GM23338 (cell line): ENCODE results near the gene IL6R. TPM values are rescaled to one million over a fixed set of nuclear protein-coding genes. Genes with fewer than 3 reads are reported as not detected.

Source experiments
- ATAC-seq: fragments of 200-7000 bp; cut with Tn5 transposase; 3 replicates; pipeline ENCODE4 v1.9.1; 2020
- DNase-seq: peaks from one replicate; pipeline ENCODE4 v3.0.0-alpha.2; 2015; ENCODE audit warnings: low spot score
- H2AFZ ChIP-seq: fragments of 200-600 bp; sonication (generic); 2 replicates; pipeline ENCODE4 v1.8.0; 2016; ENCODE audit warnings: antibody characterized with exemption, mild to moderate bottlenecking, moderate library complexity
- H3F3A ChIP-seq: fragments of 200-600 bp; sonication (generic); replicated peaks from 2 replicates; pipeline ENCODE4 v1.8.0; 2017; ENCODE audit warnings: antibody characterized with exemption, mixed run types, low read depth
- H3K27ac ChIP-seq: fragments of 200-600 bp; sonication (generic); 2 replicates; pipeline ENCODE4 v1.6.1; 2016; ENCODE audit warnings: low read depth
- H3K27me3 ChIP-seq: fragments of 200-600 bp; sonication (generic); 2 replicates; pipeline ENCODE4 v1.8.0; 2016; ENCODE audit warnings: mild to moderate bottlenecking, mixed run types, moderate library complexity; ENCODE audit not compliant: insufficient read depth
- H3K36me3 ChIP-seq: fragments of 200-600 bp; sonication (generic); 2 replicates; pipeline ENCODE4 v1.8.0; 2016; ENCODE audit warnings: mild to moderate bottlenecking; ENCODE audit not compliant: insufficient read depth
- H3K4me1 ChIP-seq: fragments of 200-600 bp; sonication (generic); 2 replicates; pipeline ENCODE4 v1.8.0; 2016; ENCODE audit warnings: mild to moderate bottlenecking, moderate library complexity; ENCODE audit not compliant: insufficient read depth
- H3K4me2 ChIP-seq: fragments of 200-600 bp; sonication (generic); 2 replicates; pipeline ENCODE4 v1.7.1; 2017; ENCODE audit warnings: mixed run types
- H3K4me3 ChIP-seq: fragments of 200-600 bp; sonication (generic); 2 replicates; pipeline ENCODE4 v1.6.1; 2016; ENCODE audit warnings: mixed run types
- H3K79me2 ChIP-seq: fragments of 200-600 bp; sonication (generic); replicated peaks from 2 replicates; pipeline ENCODE4 v1.8.0; 2017; ENCODE audit warnings: mild to moderate bottlenecking; ENCODE audit not compliant: insufficient read depth
- H3K9me2 ChIP-seq: fragments of 200-600 bp; sonication (generic); 2 replicates; pipeline ENCODE4 v1.8.0; 2017; ENCODE audit not compliant: insufficient read depth
- H4K20me1 ChIP-seq: fragments of 200-600 bp; sonication (generic); replicated peaks from 2 replicates; pipeline ENCODE4 v1.8.0; 2017; ENCODE audit warnings: mild to moderate bottlenecking; ENCODE audit not compliant: insufficient read depth
- H3K27ac Mint-ChIP-seq: 2 replicates; pipeline ENCODE4 v1.8.0; 2020; ENCODE audit warnings: inconsistent platforms, mild to moderate bottlenecking, moderate library complexity, mixed read lengths
- H3K27me3 Mint-ChIP-seq: 3 replicates; pipeline ENCODE4 v1.8.0; 2022; ENCODE audit warnings: low read depth, mild to moderate bottlenecking, moderate library complexity, mixed read lengths, inconsistent platforms; ENCODE audit not compliant: insufficient read depth, poor library complexity
- H3K36me3 Mint-ChIP-seq: 3 replicates; pipeline ENCODE4 v1.8.0; 2021; ENCODE audit warnings: low read depth, mild to moderate bottlenecking, inconsistent platforms, moderate library complexity, mixed read lengths
- H3K4me1 Mint-ChIP-seq: 3 replicates; pipeline ENCODE4 v1.8.0; 2020; ENCODE audit warnings: mild to moderate bottlenecking, inconsistent platforms, mixed read lengths
- H3K4me3 Mint-ChIP-seq: 3 replicates; pipeline ENCODE4 v1.8.0; 2021; ENCODE audit warnings: moderate library complexity, mild to moderate bottlenecking, inconsistent platforms, mixed read lengths
- H3K9me3 Mint-ChIP-seq: 3 replicates; pipeline ENCODE4 v1.8.0; 2020; ENCODE audit warnings: moderate library complexity, mild to moderate bottlenecking, inconsistent platforms, mixed read lengths
- CREB1 ChIP-seq: fragments of 250-450 bp; sonication (Bioruptor Pico); IDR thresholded peaks from 2 replicates; pipeline ENCODE4 v1.5.0; 2020; ENCODE audit warnings: low read depth, mild to moderate bottlenecking, moderate library complexity
- EZH2 ChIP-seq: fragments of 200-600 bp; sonication (generic); IDR thresholded peaks from one replicate; pipeline ENCODE4 v1.8.0; 2017; ENCODE audit warnings: antibody characterized with exemption, mild to moderate bottlenecking, low read depth; ENCODE audit not compliant: unreplicated experiment
- EZH2phosphoT487 ChIP-seq: fragments of 200-600 bp; sonication (generic); IDR thresholded peaks from one replicate; pipeline ENCODE4 v1.8.1; 2018; ENCODE audit warnings: antibody characterized with exemption; ENCODE audit not compliant: unreplicated experiment
- JUNB ChIP-seq: IDR thresholded peaks from one replicate; pipeline ENCODE4 v1.6.1; 2016; ENCODE audit warnings: antibody characterized with exemption; ENCODE audit not compliant: unreplicated experiment
- NANOG ChIP-seq: IDR thresholded peaks from 2 replicates; pipeline ENCODE4 v1.6.1; 2016; ENCODE audit warnings: antibody characterized with exemption, borderline replicate concordance
- POLR2AphosphoS5 ChIP-seq: IDR thresholded peaks from 2 replicates; pipeline ENCODE4 v1.6.1; 2016; ENCODE audit warnings: antibody characterized with exemption, low read depth
- STAT1 ChIP-seq: IDR thresholded peaks from one replicate; pipeline ENCODE4 v1.6.1; 2016; ENCODE audit warnings: antibody characterized with exemption; ENCODE audit not compliant: unreplicated experiment
- ZNF114 ChIP-seq: fragments of 250-450 bp; sonication (Bioruptor Pico); IDR thresholded peaks from 2 replicates; pipeline ENCODE4 v1.5.0; 2020; ENCODE audit warnings: mild to moderate bottlenecking, moderate library complexity
- ZNF331 ChIP-seq: fragments of 250-450 bp; sonication (Bioruptor Pico); IDR thresholded peaks from 2 replicates; pipeline ENCODE4 v1.5.0; 2020; ENCODE audit warnings: low read depth, mild to moderate bottlenecking, moderate library complexity
- polyA plus RNA-seq: library from polyadenylated mRNA; unstranded; fragments of >200 nt; fragmentation: Nextera tagmentation; extraction: Ambion mirVana; gene quantifications from 2 replicates; pipeline ENCODE4 v1.2.1, GENCODE V29; 2016
- total RNA-seq: library from RNA; depleted of rRNA; stranded (reverse); fragments of >200 nt; shearing (Covaris generic); gene quantifications from 2 replicates; pipeline ENCODE4 v1.2.3, GENCODE V29; 2014
- TF ChIP-seq, protein P1 (sequence below), 2 experiments: fragments of 200-600 bp in 1 of 2; sonication (generic) in 1 of 2; conservative IDR thresholded peaks; 2 replicates each; pipeline versions ENCODE4 v1.5.1 to v1.6.1; 2016 to 2017; ENCODE audit warnings: antibody characterized with exemption in 2 of 2, low read depth in 2 of 2, mild to moderate bottlenecking in 2 of 2, moderate library complexity in 1 of 2
- TF ChIP-seq, protein P2 (sequence below): IDR thresholded peaks from 2 replicates; pipeline ENCODE4 v1.6.1; 2016; ENCODE audit warnings: antibody characterized with exemption
- TF ChIP-seq, protein P3 (sequence below): fragments of 250-450 bp; sonication (Bioruptor Pico); IDR thresholded peaks from 2 replicates; pipeline ENCODE4 v1.5.0; 2020; ENCODE audit warnings: mild to moderate bottlenecking, moderate library complexity
- TF ChIP-seq, protein P4 (sequence below): IDR thresholded peaks from one replicate; pipeline ENCODE4 v1.6.1; 2018; ENCODE audit warnings: antibody characterized with exemption; ENCODE audit not compliant: unreplicated experiment

The IL6R gene
- total and polyA plus RNA-seq, 2 experiments from 2014 or later = 1.0 to 13.8 TPM

DNA sequence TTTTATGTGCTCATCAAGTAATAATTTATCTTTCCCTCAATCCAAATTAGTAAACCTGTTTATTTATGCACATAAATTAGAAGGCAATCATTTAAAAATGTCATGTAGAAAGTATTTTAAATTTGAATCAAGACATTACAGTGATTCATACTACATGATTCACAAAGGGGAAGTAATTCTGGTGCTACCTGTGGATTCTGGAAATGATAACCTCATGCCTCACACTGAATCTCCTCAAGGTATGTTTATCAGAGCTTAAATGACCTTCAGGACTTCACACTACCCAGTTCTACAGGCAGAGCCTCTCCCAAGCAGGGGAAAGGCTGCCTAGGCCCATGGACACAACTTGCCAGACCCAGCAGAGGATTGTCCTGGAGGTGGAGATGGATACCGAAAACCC lies 71.6 kb downstream of the IL6R start (continued):
- no peak for TF ChIP-seq EZH2phosphoT487
- no peak for TF ChIP-seq NANOG
- no peak for TF ChIP-seq POLR2AphosphoS5
- no peak for TF ChIP-seq STAT1

DNA sequence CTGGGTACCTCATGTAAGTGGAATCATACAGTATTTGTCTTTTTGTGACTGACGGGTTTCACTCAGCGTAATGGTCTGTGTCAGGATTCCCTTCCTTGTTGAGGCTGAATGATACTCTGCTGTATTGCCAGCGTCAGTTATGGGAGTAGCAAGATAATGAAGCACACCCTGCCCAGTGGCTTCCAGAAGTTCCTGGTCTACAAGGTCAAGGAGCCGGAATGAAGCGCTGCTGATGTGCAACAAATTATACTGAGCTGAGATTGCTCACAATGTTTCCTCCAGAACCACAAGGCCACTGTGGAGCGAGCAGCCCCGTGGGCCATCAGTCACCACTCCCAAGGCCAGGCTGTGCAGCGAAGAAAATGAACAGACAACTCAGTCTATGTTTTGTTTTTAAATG lies 72.9 kb downstream of the IL6R start:
- ATAC-seq (no peak), DNase-seq (no peak)
- Histone ChIP-seq H3K9me2 (no peaks in the 10 kb centered on the region), H3K4me1 (peaks cover 8% of the 10 kb centered on the region), H3K27me3 (no peaks in the 10 kb centered on the region), H3K36me3 (no peaks in the 10 kb centered on the region), H4K20me1 (no peaks in the 10 kb centered on the region), H3K4me2 (no peak overlapping the region), H3K4me3 (no peak overlapping the region), H3F3A (no peaks in the 10 kb centered on the region), H3K27ac (no peak overlapping the region), H3K79me2 (no peaks in the 10 kb centered on the region), H2AFZ (peak overlapping the region; percentile 34)
- TF ChIP-seq CREB1 (CRISPR knock-in tag) (no peak), JUNB (no peak), EZH2phosphoT487 (no peak), STAT1 (no peak), POLR2AphosphoS5 (no peak), NANOG (no peak), EZH2 (no peak), ZNF114 (CRISPR knock-in tag) (no peak), ZNF331 (CRISPR knock-in tag) (no peak)
- TF ChIP-seq, protein P1, sequence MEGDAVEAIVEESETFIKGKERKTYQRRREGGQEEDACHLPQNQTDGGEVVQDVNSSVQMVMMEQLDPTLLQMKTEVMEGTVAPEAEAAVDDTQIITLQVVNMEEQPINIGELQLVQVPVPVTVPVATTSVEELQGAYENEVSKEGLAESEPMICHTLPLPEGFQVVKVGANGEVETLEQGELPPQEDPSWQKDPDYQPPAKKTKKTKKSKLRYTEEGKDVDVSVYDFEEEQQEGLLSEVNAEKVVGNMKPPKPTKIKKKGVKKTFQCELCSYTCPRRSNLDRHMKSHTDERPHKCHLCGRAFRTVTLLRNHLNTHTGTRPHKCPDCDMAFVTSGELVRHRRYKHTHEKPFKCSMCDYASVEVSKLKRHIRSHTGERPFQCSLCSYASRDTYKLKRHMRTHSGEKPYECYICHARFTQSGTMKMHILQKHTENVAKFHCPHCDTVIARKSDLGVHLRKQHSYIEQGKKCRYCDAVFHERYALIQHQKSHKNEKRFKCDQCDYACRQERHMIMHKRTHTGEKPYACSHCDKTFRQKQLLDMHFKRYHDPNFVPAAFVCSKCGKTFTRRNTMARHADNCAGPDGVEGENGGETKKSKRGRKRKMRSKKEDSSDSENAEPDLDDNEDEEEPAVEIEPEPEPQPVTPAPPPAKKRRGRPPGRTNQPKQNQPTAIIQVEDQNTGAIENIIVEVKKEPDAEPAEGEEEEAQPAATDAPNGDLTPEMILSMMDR (conservative IDR thresholded peaks at IDR 0.05; ENCODE audit: low read depth in 2 of 2) = no peak
- TF ChIP-seq, protein P2, sequence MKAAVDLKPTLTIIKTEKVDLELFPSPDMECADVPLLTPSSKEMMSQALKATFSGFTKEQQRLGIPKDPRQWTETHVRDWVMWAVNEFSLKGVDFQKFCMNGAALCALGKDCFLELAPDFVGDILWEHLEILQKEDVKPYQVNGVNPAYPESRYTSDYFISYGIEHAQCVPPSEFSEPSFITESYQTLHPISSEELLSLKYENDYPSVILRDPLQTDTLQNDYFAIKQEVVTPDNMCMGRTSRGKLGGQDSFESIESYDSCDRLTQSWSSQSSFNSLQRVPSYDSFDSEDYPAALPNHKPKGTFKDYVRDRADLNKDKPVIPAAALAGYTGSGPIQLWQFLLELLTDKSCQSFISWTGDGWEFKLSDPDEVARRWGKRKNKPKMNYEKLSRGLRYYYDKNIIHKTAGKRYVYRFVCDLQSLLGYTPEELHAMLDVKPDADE = no peak
- TF ChIP-seq, protein P3, sequence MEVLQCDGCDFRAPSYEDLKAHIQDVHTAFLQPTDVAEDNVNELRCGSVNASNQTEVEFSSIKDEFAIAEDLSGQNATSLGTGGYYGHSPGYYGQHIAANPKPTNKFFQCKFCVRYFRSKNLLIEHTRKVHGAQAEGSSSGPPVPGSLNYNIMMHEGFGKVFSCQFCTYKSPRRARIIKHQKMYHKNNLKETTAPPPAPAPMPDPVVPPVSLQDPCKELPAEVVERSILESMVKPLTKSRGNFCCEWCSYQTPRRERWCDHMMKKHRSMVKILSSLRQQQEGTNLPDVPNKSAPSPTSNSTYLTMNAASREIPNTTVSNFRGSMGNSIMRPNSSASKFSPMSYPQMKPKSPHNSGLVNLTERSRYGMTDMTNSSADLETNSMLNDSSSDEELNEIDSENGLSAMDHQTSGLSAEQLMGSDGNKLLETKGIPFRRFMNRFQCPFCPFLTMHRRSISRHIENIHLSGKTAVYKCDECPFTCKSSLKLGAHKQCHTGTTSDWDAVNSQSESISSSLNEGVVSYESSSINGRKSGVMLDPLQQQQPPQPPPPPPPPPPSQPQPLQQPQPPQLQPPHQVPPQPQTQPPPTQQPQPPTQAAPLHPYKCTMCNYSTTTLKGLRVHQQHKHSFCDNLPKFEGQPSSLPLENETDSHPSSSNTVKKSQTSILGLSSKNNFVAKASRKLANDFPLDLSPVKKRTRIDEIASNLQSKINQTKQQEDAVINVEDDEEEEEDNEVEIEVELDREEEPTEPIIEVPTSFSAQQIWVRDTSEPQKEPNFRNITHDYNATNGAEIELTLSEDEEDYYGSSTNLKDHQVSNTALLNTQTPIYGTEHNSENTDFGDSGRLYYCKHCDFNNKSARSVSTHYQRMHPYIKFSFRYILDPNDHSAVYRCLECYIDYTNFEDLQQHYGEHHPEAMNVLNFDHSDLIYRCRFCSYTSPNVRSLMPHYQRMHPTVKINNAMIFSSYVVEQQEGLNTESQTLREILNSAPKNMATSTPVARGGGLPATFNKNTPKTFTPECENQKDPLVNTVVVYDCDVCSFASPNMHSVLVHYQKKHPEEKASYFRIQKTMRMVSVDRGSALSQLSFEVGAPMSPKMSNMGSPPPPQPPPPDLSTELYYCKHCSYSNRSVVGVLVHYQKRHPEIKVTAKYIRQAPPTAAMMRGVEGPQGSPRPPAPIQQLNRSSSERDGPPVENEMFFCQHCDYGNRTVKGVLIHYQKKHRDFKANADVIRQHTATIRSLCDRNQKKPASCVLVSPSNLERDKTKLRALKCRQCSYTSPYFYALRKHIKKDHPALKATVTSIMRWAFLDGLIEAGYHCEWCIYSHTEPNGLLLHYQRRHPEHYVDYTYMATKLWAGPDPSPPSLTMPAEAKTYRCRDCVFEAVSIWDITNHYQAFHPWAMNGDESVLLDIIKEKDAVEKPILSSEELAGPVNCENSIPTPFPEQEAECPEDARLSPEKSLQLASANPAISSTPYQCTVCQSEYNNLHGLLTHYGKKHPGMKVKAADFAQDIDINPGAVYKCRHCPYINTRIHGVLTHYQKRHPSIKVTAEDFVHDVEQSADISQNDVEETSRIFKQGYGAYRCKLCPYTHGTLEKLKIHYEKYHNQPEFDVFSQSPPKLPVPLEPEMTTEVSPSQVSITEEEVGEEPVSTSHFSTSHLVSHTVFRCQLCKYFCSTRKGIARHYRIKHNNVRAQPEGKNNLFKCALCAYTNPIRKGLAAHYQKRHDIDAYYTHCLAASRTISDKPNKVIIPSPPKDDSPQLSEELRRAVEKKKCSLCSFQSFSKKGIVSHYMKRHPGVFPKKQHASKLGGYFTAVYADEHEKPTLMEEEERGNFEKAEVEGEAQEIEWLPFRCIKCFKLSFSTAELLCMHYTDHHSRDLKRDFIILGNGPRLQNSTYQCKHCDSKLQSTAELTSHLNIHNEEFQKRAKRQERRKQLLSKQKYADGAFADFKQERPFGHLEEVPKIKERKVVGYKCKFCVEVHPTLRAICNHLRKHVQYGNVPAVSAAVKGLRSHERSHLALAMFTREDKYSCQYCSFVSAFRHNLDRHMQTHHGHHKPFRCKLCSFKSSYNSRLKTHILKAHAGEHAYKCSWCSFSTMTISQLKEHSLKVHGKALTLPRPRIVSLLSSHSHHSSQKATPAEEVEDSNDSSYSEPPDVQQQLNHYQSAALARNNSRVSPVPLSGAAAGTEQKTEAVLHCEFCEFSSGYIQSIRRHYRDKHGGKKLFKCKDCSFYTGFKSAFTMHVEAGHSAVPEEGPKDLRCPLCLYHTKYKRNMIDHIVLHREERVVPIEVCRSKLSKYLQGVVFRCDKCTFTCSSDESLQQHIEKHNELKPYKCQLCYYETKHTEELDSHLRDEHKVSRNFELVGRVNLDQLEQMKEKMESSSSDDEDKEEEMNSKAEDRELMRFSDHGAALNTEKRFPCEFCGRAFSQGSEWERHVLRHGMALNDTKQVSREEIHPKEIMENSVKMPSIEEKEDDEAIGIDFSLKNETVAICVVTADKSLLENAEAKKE = no peak
- TF ChIP-seq, protein P4, sequence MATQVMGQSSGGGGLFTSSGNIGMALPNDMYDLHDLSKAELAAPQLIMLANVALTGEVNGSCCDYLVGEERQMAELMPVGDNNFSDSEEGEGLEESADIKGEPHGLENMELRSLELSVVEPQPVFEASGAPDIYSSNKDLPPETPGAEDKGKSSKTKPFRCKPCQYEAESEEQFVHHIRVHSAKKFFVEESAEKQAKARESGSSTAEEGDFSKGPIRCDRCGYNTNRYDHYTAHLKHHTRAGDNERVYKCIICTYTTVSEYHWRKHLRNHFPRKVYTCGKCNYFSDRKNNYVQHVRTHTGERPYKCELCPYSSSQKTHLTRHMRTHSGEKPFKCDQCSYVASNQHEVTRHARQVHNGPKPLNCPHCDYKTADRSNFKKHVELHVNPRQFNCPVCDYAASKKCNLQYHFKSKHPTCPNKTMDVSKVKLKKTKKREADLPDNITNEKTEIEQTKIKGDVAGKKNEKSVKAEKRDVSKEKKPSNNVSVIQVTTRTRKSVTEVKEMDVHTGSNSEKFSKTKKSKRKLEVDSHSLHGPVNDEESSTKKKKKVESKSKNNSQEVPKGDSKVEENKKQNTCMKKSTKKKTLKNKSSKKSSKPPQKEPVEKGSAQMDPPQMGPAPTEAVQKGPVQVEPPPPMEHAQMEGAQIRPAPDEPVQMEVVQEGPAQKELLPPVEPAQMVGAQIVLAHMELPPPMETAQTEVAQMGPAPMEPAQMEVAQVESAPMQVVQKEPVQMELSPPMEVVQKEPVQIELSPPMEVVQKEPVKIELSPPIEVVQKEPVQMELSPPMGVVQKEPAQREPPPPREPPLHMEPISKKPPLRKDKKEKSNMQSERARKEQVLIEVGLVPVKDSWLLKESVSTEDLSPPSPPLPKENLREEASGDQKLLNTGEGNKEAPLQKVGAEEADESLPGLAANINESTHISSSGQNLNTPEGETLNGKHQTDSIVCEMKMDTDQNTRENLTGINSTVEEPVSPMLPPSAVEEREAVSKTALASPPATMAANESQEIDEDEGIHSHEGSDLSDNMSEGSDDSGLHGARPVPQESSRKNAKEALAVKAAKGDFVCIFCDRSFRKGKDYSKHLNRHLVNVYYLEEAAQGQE = no peak
- Mint-ChIP-seq H3K9me3 (no peaks in the 10 kb centered on the region), H3K27ac (peak overlapping the region; percentile 51; the same call in 1 of the 2 replicates), H3K4me3 (no peak overlapping the region), H3K36me3 (no peaks in the 10 kb centered on the region), H3K4me1 (peaks cover 20% of the 10 kb centered on the region), H3K27me3 (no peaks in the 10 kb centered on the region)
